Activated T-helper 1 cell treated with anti-CD3 and anti-CD28 coated beads, Interleukin-2, amount 50 U/mL, for 16 hours (primary cell): Measurements from ENCODE around the gene CYP2J2.
"Not testable (repeated sequence)": the region's sequence is repeated elsewhere in the genome, so short reads cannot be mapped to it uniquely, and the experiment has no call there.

ENCODE experiments used
- DNase-seq, 2 donors: peaks; one replicate each; pipeline ENCODE4 v3.0.0-alpha.2; 2020; ENCODE audit warnings: low read depth in 1 of 2, low spot score in 1 of 2

CYP2J2 gene

GRCh38 chr1:59926381-59927123, at the start of gene CYP2J2:
Gene CYP2J2, minus strand, starts transcription at chr1:59926773. Its CDS starts 27 bp downstream, at chr1:59926746.
- peak in 1 of 2 donors; percentile 8 for DNase-seq

- no peak for DNase-seq
Observed at GRCh38 chr1:59973719-59974118, 47.1 kb upstream of the CYP2J2 start.

- no peak for DNase-seq
Observed at GRCh38 chr1:59972216-59972927, 45.8 kb upstream of the CYP2J2 start.

GRCh38 chr1:59971464-59971911, 44.9 kb upstream of the CYP2J2 start:
- no peak for DNase-seq

GRCh38 chr1:59969542-59970175, 43.1 kb upstream of the CYP2J2 start:
- DNase-seq: not testable (repeated sequence)

- DNase-seq: not testable (repeated sequence)
Observed at GRCh38 chr1:59968746-59969145, 42.2 kb upstream of the CYP2J2 start.

GRCh38 chr1:59967780-59968179, 41.2 kb upstream of the CYP2J2 start:
- no peak for DNase-seq

- no peak for DNase-seq
Observed at GRCh38 chr1:59967141-59967697, 40.6 kb upstream of the CYP2J2 start.

- no peak for DNase-seq
Observed at GRCh38 chr1:59952065-59952464, 25.5 kb upstream of the CYP2J2 start.

GRCh38 chr1:59949648-59950047, 23.1 kb upstream of the CYP2J2 start:
- DNase-seq: no peak

- no peak for DNase-seq
Observed at GRCh38 chr1:59948990-59949389, 22.4 kb upstream of the CYP2J2 start.

- DNase-seq: no peak
Observed at GRCh38 chr1:59947047-59947938, 20.7 kb upstream of the CYP2J2 start.

GRCh38 chr1:59945790-59946189, 19.2 kb upstream of the CYP2J2 start:
- no peak for DNase-seq

- DNase-seq: no peak
Observed at GRCh38 chr1:59939393-59939792, 12.8 kb upstream of the CYP2J2 start.

- DNase-seq: no peak
Observed at GRCh38 chr1:59937636-59938210, 11.2 kb upstream of the CYP2J2 start.

GRCh38 chr1:59936358-59936821, 9.8 kb upstream of the CYP2J2 start:
- no peak for DNase-seq

- no peak for DNase-seq
Observed at GRCh38 chr1:59928996-59929395, 2.4 kb upstream of the CYP2J2 start.

GRCh38 chr1:59927213-59927612, 640 bp upstream of the CYP2J2 start:
- no peak for DNase-seq

- DNase-seq: no peak
Observed at GRCh38 chr1:59924653-59925052, 1.9 kb downstream of the CYP2J2 start.

- DNase-seq: not testable (repeated sequence)
Observed at GRCh38 chr1:59921258-59921899, 5.2 kb downstream of the CYP2J2 start.
